HG03521 (cell line): Measurements from ENCODE around the gene HOXB3.

ENCODE experiments used
- ATAC-seq: cut with Tn5 transposase; IDR thresholded peaks from one replicate; pipeline ENCODE4 v1.9.1; 2021; ENCODE audit warnings: mild to moderate bottlenecking, moderate library complexity; ENCODE audit not compliant: unreplicated experiment

The HOXB3 gene

GRCh38 chr17:48571024-48571818 is 18.8 kb downstream of the HOXB3 start:
- ATAC-seq: no peak

GRCh38 chr17:48570325-48571023 is 19.6 kb downstream of the HOXB3 start:
- ATAC-seq: no peak

GRCh38 chr17:48569674-48570324 is 20.2 kb downstream of the HOXB3 start:
- no peak for ATAC-seq

- no peak for ATAC-seq
These were observed 20.8 kb downstream of the HOXB3 start for GRCh38 chr17:48569240-48569582.

- ATAC-seq: no peak
These were observed 21.4 kb downstream of the HOXB3 start for GRCh38 chr17:48568499-48569239.

GRCh38 chr17:48567646-48568354 is 22.2 kb downstream of the HOXB3 start:
- ATAC-seq: no peak

GRCh38 chr17:48567209-48567608 is 22.8 kb downstream of the HOXB3 start:
- no peak for ATAC-seq

GRCh38 chr17:48566717-48567116 is 23.3 kb downstream of the HOXB3 start:
- no peak for ATAC-seq

- no peak for ATAC-seq
These were observed 23.9 kb downstream of the HOXB3 start for GRCh38 chr17:48565925-48566710.

GRCh38 chr17:48565022-48565554 is 25.0 kb downstream of the HOXB3 start:
- no peak for ATAC-seq

- ATAC-seq: no peak
These were observed 25.6 kb downstream of the HOXB3 start for GRCh38 chr17:48564188-48565021.

- no peak for ATAC-seq
These were observed 26.2 kb downstream of the HOXB3 start for GRCh38 chr17:48563867-48564187.

- ATAC-seq: no peak
These were observed 26.6 kb downstream of the HOXB3 start for GRCh38 chr17:48563385-48563838.

- no peak for ATAC-seq
These were observed 27.1 kb downstream of the HOXB3 start for GRCh38 chr17:48562934-48563333.

- no peak for ATAC-seq
These were observed 27.9 kb downstream of the HOXB3 start for GRCh38 chr17:48561884-48562810.

- no peak for ATAC-seq
These were observed 29.9 kb downstream of the HOXB3 start for GRCh38 chr17:48559840-48560817.
